CD4-positive, alpha-beta T cell (primary cell): Measurements from ENCODE around the gene HLA-DQB2. TPM values are rescaled to one million over a fixed set of nuclear protein-coding genes. Genes with fewer than 3 reads are reported as not detected.
"Not testable (repeated sequence)": the region's sequence is repeated elsewhere in the genome, so short reads cannot be mapped to it uniquely, and the experiment has no call there.

Source experiments
- ATAC-seq: fragments of 200-7000 bp; cut with Tn5 transposase; one replicate; pipeline ENCODE4 v1.10.0; 2022; ENCODE audit warnings: mild to moderate bottlenecking; ENCODE audit not compliant: poor library complexity
- CTCF ChIA-PET: fragments of 350-600 bp; sonication (Branson Sonifier 250); formaldehyde crosslinking; loops from one replicate; lab custom pipeline; 2021; ENCODE audit warnings: antibody characterized with exemption, inconsistent platforms; lab: Charles Lee
- POLR2A ChIA-PET: fragments of 350-600 bp; sonication (Branson Sonifier 250); formaldehyde crosslinking; loops from one replicate; lab custom pipeline; 2021; ENCODE audit warnings: antibody characterized with exemption, inconsistent platforms; lab: Charles Lee
- DNase-seq, 14 experiments: peaks; one replicate each; pipeline ENCODE4 v3.0.0-alpha.2; 2013 to 2020; ENCODE audit warnings: mixed read lengths in 2 of 14
- H3K27ac ChIP-seq, 2 donors: one replicate each; pipeline versions ENCODE4 v1.5.1 to v1.7.0; 2013; ENCODE audit warnings: low read length in 2 of 2, low read depth in 1 of 2, mild to moderate bottlenecking in 1 of 2
- H3K27me3 ChIP-seq, 2 experiments: 1 replicate in 1 of 2; 2 replicates in 1 of 2; pipeline versions ENCODE4 v1.6.1 to v1.7.0; 2013; ENCODE audit warnings: low read length in 2 of 2, control low read depth in 1 of 2, mild to moderate bottlenecking in 1 of 2, moderate library complexity in 1 of 2; ENCODE audit not compliant: insufficient read depth in 2 of 2, control insufficient read depth in 1 of 2
- H3K36me3 ChIP-seq: one replicate; pipeline ENCODE4 v1.6.1; 2013; ENCODE audit warnings: low read length, control low read depth; ENCODE audit not compliant: insufficient read depth
- H3K4me1 ChIP-seq: one replicate; pipeline ENCODE4 v1.6.1; 2013; ENCODE audit warnings: low read length, control low read depth; ENCODE audit not compliant: insufficient read depth
- H3K4me3 ChIP-seq: one replicate; pipeline ENCODE4 v1.5.1; 2013; ENCODE audit warnings: mild to moderate bottlenecking, low read length, moderate library complexity
- H3K9me3 ChIP-seq, 2 experiments: 1 replicate in 1 of 2; 2 replicates in 1 of 2; pipeline versions ENCODE4 v1.6.1 to v1.7.0; 2013; ENCODE audit warnings: low read length in 2 of 2, mild to moderate bottlenecking in 2 of 2, control low read depth in 1 of 2, moderate library complexity in 1 of 2; ENCODE audit not compliant: control insufficient read depth in 1 of 2, insufficient read depth in 1 of 2
- H3K27ac Mint-ChIP-seq: one replicate; pipeline ENCODE4 v1.8.0; 2020; ENCODE audit warnings: mixed read lengths
- H3K27me3 Mint-ChIP-seq: one replicate; pipeline ENCODE4 v1.8.0; 2021; ENCODE audit warnings: mixed read lengths
- H3K36me3 Mint-ChIP-seq: one replicate; pipeline ENCODE4 v1.8.0; 2021; ENCODE audit warnings: low read depth, mixed read lengths
- H3K4me1 Mint-ChIP-seq: one replicate; pipeline ENCODE4 v1.8.0; 2021; ENCODE audit warnings: low read depth, mixed read lengths
- H3K4me3 Mint-ChIP-seq: one replicate; pipeline ENCODE4 v1.8.0; 2020; ENCODE audit warnings: mild to moderate bottlenecking, mixed read lengths
- H3K9me3 Mint-ChIP-seq: one replicate; pipeline ENCODE4 v1.8.0; 2020; ENCODE audit warnings: mixed read lengths
- intact Hi-C, 2 experiments: fragments of 100-400 bp; cut with DNase I in 1 of 2; cut with micrococcal nuclease in 1 of 2; formaldehyde crosslinking; loops; one replicate each; pipeline versions ENCODE4 v1.15.1 to v1.9.0; 2023 to 2025; cut with DNase I, micrococcal nuclease
- total RNA-seq, 174 experiments: library from RNA in 2 of 174; stranded (reverse) in 2 of 174; gene quantifications; one replicate each; pipeline ENCODE4 v1.2.3 and lab custom pipeline; 2021 to 2026
- TF ChIP-seq, protein P1 (sequence below): fragments of 200-600 bp; IDR thresholded peaks from one replicate; pipeline ENCODE4 v1.8.0; 2022; ENCODE audit warnings: antibody characterized with exemption, mild to moderate bottlenecking

HLA-DQB2 gene
- total RNA-seq, 2 experiments from 2014 or later = 1.3 to 2.2 TPM

DNA sequence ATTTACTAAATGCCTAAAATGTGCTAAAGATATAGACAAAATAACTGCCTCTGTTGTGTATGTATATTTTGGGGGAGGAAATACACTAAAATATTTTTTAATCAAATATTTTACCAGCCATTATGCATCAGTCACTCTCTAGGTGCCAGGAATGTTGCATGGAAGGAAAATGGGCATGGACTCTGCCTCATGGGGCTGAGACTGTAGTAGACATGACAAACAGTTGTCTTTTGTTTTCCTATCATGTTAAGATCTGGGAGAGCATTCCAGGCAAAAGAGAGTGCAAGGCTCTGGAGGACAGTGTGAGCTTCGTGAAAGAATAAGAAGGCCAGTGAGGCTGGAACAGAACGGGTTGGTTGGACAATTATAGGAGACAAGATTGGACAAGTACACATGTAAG lies 27.0 kb upstream of the HLA-DQB2 start:
- CTCF ChIA-PET = no interaction called here
- Mint-ChIP-seq H3K4me1 (peaks cover 18% of the 10 kb centered on the region), H3K9me3 (no peaks in the 10 kb centered on the region), H3K27me3 (peaks cover 81% of the 10 kb centered on the region), H3K4me3 (no peak overlapping the region), H3K27ac (no peak overlapping the region), H3K36me3 (no peaks in the 10 kb centered on the region)
- TF ChIP-seq, protein P1, sequence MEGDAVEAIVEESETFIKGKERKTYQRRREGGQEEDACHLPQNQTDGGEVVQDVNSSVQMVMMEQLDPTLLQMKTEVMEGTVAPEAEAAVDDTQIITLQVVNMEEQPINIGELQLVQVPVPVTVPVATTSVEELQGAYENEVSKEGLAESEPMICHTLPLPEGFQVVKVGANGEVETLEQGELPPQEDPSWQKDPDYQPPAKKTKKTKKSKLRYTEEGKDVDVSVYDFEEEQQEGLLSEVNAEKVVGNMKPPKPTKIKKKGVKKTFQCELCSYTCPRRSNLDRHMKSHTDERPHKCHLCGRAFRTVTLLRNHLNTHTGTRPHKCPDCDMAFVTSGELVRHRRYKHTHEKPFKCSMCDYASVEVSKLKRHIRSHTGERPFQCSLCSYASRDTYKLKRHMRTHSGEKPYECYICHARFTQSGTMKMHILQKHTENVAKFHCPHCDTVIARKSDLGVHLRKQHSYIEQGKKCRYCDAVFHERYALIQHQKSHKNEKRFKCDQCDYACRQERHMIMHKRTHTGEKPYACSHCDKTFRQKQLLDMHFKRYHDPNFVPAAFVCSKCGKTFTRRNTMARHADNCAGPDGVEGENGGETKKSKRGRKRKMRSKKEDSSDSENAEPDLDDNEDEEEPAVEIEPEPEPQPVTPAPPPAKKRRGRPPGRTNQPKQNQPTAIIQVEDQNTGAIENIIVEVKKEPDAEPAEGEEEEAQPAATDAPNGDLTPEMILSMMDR = no peak
- Histone ChIP-seq H3K36me3 (no peaks in the 10 kb centered on the region), H3K27ac (no peak overlapping the region), H3K4me3 (no peak overlapping the region), H3K9me3 (no peaks in the 10 kb centered on the region), H3K4me1 (no peaks in the 10 kb centered on the region), H3K27me3 (peaks cover 3 to 35% of the 10 kb centered on the region in 2 experiments)
- ATAC-seq (no peak), DNase-seq (no peak)
- POLR2A ChIA-PET = no interaction called here
- intact Hi-C loops = loop anchor here in 1 of 2 experiments (5.0 to 10.0 kb wide), 2 partner anchors 88 to 536 kb away; no protein-coding TSS in a partner anchor

DNA sequence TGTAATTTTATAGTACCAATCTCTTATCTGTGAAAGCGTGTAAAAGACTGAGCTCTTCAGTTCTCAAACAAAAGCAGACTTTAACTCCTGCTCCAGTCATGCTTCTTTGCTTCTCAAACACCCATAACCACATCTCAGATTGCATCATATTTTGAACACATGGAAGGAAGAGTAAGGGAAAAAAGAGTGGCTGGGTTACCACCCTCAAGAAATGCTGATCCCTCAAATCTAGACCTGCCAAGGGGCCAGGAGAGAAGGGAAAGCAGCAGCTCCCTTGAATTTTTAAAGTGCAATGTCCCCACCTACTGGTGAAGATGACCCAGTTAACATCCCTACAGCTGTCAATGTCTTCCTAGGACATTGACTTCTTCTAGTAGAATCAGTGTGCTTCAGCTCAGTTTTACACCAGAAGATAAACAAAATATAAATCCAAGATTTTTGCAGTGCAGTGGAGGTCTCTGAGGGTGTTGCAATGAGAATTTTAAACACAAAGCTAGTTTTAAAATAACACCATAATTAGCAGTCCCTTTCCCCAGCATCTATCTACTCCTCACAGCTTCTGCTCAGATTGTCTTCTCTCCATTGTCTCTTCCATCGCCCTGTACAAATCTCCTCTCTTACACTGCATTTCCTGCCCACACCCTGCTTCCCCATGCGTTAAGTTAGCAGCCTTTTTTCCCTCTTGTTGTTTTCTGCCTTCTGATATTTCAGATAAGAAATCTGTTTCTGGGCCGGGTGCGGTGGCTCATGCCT lies 22.6 kb upstream of the HLA-DQB2 start:
- no peaks in the 10 kb centered on the region for H3K9me3 ChIP-seq
- H3K4me3 Mint-ChIP-seq = no peak overlapping the region
- peak in 5 of 14 experiments; percentile 11 to 69 (median 57) for DNase-seq
- H3K36me3 Mint-ChIP-seq = no peaks in the 10 kb centered on the region
- intact Hi-C loops = loop anchor here (1.0 to 2.0 kb wide), 3 partner anchors 85 to 371 kb away; no protein-coding TSS in a partner anchor
- H3K9me3 Mint-ChIP-seq = no peaks in the 10 kb centered on the region
- H3K27ac Mint-ChIP-seq = no peak overlapping the region
- peak; percentile 57 for ATAC-seq
- no peaks in the 10 kb centered on the region for H3K36me3 ChIP-seq
- H3K27ac ChIP-seq = no peak overlapping the region
- TF ChIP-seq, protein P1 = peak; percentile 65
- H3K27me3 ChIP-seq = peaks cover 0 to 16% of the 10 kb centered on the region in 2 experiments
- no peaks in the 10 kb centered on the region for H3K4me1 Mint-ChIP-seq
- no peak overlapping the region for H3K4me3 ChIP-seq
- H3K4me1 ChIP-seq = no peaks in the 10 kb centered on the region
- ChIA-PET CTCF (interaction anchor here (0.8 to 2.3 kb wide), 8 partner anchors 46 to 372 kb away, joined by 3 to 10 read pairs (median 6); no protein-coding TSS in a partner anchor), POLR2A (interaction anchor here (1.1 to 1.2 kb wide), 2 partner anchors 82 to 372 kb away, joined by 3 to 6 read pairs; no protein-coding TSS in a partner anchor)
- H3K27me3 Mint-ChIP-seq = peaks cover 62% of the 10 kb centered on the region

DNA sequence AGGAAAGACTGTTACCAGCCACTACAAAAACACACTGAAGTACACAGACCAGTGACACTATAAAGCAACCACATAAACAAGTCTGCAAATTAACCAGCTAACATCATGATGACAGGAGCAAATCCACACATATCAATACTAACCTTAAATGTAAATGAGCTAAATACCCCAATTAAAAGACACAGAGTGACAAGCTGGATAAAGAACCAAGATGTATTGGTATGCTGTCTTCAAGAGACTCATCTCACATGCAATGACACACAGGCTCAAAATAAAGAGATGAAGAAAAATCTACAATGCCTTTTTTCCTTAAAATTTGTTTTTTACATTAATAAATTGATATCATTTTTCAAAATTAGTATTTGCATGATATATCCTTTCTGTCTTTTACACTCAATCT lies 19.6 kb upstream of the HLA-DQB2 start:
- H3K27me3 ChIP-seq = peaks cover 0 to 11% of the 10 kb centered on the region in 2 experiments
- H3K27ac Mint-ChIP-seq, POLR2A ChIA-PET, DNase-seq, H3K36me3 Mint-ChIP-seq, H3K9me3 Mint-ChIP-seq, CTCF ChIA-PET, ATAC-seq, H3K4me3 ChIP-seq, H3K9me3 ChIP-seq, H3K36me3 ChIP-seq, H3K27ac ChIP-seq, intact Hi-C loops, H3K4me1 ChIP-seq, H3K4me3 Mint-ChIP-seq, H3K4me1 Mint-ChIP-seq: not testable (repeated sequence)
- peaks cover 51% of the 10 kb centered on the region for H3K27me3 Mint-ChIP-seq
